ENCODE results near the gene ADORA2A. TPM values are rescaled to one million over a fixed set of nuclear protein-coding genes. Genes with fewer than 3 reads are reported as not detected.

ADORA2A gene
- total and polyA plus RNA-seq, 3 donors from 2014 or later: 2.2 to 5.1 (median 2.5) TPM

DNA sequence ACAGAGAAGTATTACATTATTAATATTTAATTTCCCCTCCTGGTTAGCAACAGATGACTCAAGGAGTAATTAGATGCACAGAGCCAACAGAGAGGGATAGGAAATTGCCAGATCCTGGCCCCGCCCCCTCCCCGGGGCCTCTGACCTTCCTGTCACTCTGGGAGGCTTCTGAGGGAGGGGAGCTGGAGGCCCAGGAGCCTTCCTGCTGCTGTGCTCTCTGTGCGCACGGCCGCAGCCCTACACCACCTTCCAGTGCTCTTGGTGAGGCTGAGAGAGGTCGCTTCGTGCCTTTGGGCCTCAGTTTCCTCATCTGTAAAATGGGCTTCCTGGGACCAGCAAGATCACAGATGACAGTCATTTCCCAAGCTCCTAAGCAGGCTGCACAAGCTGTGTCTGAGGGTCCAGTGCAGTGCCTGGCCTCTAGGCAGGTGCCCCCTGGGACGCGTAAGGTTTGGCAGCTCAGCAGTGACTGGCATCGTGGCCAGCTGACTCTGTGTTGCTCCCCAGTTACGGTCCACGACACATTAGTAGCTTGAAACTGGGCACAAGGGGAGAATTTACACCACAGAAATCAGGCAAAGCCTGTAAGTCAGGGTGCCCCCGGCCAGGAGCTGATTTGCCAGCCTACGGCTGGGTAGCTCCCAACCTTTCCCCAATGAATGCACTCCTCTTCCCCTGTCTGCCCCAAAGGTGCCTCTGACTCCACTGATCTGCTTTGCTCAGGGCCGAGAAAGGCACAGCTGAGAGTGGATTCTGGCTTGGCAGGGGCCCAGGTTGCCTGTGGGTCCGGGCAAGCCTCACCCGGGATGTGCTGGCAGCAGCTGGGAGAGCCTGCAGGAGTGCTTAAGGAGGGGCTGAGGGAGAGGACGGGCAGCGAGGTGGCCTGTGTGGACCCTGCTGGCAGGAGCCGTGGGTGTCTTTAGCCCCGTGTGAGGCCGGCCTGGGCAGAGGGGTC, 2.3 kb downstream of the ADORA2A start:
- Histone ChIP-seq H3K4me1 (peaks cover 24% of the 10 kb centered on the region), H3K4me3 (no peak overlapping the region), H3K27me3 (no peaks in the 10 kb centered on the region), H3K9me3 (no peaks in the 10 kb centered on the region), H3K36me3 (ENCODE audit: low read depth, missing control alignments) (no peaks in the 10 kb centered on the region), H3K27ac (no peak overlapping the region)
- 80 to 91% methylated on average over 16 to 22 of the region's 22 CpGs for WGBS, 2 donors
- TF ChIP-seq, protein P1, sequence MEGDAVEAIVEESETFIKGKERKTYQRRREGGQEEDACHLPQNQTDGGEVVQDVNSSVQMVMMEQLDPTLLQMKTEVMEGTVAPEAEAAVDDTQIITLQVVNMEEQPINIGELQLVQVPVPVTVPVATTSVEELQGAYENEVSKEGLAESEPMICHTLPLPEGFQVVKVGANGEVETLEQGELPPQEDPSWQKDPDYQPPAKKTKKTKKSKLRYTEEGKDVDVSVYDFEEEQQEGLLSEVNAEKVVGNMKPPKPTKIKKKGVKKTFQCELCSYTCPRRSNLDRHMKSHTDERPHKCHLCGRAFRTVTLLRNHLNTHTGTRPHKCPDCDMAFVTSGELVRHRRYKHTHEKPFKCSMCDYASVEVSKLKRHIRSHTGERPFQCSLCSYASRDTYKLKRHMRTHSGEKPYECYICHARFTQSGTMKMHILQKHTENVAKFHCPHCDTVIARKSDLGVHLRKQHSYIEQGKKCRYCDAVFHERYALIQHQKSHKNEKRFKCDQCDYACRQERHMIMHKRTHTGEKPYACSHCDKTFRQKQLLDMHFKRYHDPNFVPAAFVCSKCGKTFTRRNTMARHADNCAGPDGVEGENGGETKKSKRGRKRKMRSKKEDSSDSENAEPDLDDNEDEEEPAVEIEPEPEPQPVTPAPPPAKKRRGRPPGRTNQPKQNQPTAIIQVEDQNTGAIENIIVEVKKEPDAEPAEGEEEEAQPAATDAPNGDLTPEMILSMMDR (IDR thresholded peaks at IDR 0.05): no peak
- intact Hi-C loops (cut with DNase I; ENCODE audit: low total_unique reads): loop anchor here (10.0 kb wide), 1 partner anchor 75 kb away; no protein-coding TSS in a partner anchor
- no peak for DNase-seq

DNA sequence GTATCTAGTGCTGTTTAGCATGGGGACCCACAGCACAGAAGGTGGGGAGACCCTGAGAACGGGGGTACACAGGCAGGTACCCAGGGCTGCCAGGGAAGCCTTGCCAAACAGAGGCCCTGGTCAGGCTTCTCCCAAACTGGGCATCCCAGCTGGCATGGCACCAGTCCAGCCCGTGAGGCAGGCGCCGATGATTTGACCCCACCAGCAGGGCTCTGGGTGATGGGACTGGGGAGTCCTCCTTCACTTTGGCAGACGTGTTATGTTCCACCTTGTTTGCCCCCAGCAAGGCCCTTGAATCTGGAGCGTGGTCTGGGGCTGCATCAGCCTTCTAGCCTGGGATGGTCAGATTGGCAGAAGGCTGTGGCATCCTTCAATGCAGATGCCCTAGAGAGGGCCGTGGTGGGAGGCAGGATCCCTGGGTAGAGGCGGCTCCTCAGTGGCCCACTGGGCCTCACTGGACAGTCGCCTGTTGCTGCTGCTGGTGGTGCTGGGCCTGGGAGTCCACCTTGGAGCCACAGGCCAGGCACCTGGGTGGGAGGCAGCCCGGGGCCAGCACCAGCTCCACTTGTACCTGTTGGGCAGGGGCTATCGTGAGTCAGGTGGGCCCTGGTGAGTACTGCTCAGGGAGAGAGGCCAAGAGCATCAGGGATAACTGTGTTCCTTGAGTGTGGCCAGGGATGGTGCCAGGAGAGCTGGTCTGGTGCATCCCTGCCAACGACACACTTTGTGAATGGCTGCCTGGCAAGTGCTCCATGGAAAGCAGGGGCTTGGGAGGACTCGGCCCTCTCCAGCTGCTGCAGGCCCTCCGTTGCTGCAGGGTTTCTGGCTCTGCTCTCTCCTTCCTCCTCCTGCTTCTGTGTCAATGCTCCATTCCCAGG, 3.3 kb downstream of the ADORA2A start:
- peaks cover 29% of the 10 kb centered on the region for H3K4me1 ChIP-seq
- intact Hi-C loops (cut with DNase I; ENCODE audit: low total_unique reads): no loop called here
- TF ChIP-seq, protein P1 (IDR thresholded peaks at IDR 0.05): no peak
- no peaks in the 10 kb centered on the region for H3K36me3 ChIP-seq (ENCODE audit: low read depth, missing control alignments)
- H3K9me3 ChIP-seq: no peaks in the 10 kb centered on the region
- DNase-seq: no peak
- H3K27ac ChIP-seq: no peak overlapping the region
- WGBS, 2 donors: 40 to 89% methylated on average over 2 to 14 of the region's 14 CpGs
- no peak overlapping the region for H3K4me3 ChIP-seq
- no peaks in the 10 kb centered on the region for H3K27me3 ChIP-seq

- no peak overlapping the region for H3K4me3 ChIP-seq
Observed at GRCh38 chr22:24431309-24432034, 4.1 kb downstream of the ADORA2A start.

More at GRCh38 chr22:24431309-24432034, 4.1 kb downstream of the ADORA2A start:
- Histone ChIP-seq H3K9me3 (no peaks in the 10 kb centered on the region), H3K4me1 (peaks cover 29% of the 10 kb centered on the region), H3K27ac (peak overlapping the region in 1 of 2 donors; percentile 45), H3K36me3 (ENCODE audit: low read depth, missing control alignments) (no peaks in the 10 kb centered on the region), H3K27me3 (no peaks in the 10 kb centered on the region)
- TF ChIP-seq, protein P1 (IDR thresholded peaks at IDR 0.05): no peak
- no peak for TF ChIP-seq POLR2A (IDR thresholded peaks at IDR 0.05)
- intact Hi-C loops (cut with DNase I; ENCODE audit: low total_unique reads): no loop called here
- WGBS, 2 donors: 86 to 87% methylated on average over 6 to 9 of the region's 9 CpGs
- no peak for DNase-seq
